HG02870 (cell line): Measurements from ENCODE around the gene KIFAP3.
"Not testable (repeated sequence)": the region's sequence is repeated elsewhere in the genome, so short reads cannot be mapped to it uniquely, and the experiment has no call there.

ENCODE experiments used
- ATAC-seq: cut with Tn5 transposase; IDR thresholded peaks from one replicate; pipeline ENCODE4 v1.9.1; 2021; ENCODE audit warnings: mild to moderate bottlenecking, moderate library complexity; ENCODE audit not compliant: unreplicated experiment

The KIFAP3 gene

DNA sequence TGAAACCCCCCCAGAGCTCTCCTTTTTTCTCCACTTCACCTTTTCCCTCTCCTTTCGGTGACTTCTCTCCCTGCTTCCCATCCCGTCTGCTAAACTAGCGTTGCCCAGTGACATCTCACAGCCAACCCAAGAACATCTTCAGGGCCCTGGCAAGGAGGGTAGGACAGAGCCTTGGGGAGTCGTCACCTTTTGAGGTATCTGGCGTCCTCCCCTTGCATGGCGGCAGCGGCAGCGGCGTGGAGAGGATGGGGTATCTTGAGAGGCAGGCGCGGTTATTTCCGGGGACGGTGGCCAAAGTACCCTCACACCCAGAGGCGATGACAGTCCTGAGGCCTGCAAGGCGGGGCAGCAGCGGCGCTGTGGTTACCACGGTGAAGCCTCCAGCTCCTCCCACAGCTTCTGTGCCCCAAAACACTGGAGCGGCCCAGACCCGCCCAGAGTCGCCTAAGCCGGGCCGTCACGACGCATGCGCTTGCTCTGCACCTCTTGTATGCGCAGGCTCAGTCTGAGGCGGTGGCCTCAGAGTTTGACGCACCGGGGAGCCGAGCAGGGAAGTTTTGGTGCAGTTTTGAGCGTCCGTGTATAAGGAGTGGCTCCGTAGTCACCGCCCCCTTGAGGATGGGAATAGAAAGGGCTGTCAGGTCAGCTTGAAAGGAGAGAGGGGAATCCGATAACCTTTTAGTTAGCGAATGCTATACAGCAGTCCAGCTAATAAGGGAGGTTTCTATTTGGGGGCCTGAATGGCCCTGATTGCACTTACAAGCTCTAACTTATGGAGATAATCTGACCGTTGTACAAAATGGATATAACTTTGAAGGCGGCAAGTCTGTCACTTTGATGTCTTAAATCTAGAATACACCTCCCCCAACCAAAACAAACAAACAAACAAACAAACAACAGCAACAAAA lies at the start of gene KIFAP3:
Gene KIFAP3, minus strand, starts transcription at position 446 of the 908 bp plus-strand sequence. Its CDS starts 228 bp downstream, at position 218.
- peak; percentile 98 for ATAC-seq

DNA sequence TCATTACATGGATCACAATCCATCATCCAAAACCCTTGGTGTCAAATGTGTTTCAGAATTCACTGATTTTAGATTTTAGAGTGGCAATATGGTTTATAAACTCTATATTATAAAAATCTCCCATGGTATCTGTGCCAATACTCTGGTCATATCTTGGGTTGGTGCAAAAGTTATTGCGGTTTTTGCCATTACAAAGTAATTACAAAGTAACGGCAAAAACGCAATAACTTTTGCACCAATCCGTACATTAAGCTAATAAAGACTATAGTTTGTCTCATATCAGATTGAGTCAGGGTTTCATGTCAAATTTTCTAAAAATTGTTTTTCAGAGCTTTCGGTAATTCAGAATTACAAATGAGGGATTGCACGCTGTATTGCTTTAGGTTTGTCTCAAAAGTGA lies 47.9 kb upstream of the KIFAP3 start:
- ATAC-seq: no peak

DNA sequence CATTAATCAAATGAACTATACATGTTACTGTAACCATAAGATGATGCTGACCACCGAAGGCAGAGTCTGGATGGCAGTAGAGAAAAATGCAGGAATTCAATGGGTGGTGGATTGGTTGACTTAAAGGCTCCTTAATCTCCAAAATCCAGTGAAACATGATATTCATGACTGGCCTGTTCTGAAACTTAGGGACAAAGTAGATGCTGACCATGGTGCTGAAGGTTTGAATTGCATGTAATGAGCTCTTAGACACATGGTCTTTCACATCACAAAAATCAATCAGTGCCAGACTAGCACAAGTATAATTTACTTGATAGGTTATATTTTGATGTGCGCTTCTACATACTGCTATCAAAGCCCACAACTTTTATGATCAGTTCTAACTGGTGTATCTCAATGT lies 40.4 kb upstream of the KIFAP3 start:
- no peak for ATAC-seq

DNA sequence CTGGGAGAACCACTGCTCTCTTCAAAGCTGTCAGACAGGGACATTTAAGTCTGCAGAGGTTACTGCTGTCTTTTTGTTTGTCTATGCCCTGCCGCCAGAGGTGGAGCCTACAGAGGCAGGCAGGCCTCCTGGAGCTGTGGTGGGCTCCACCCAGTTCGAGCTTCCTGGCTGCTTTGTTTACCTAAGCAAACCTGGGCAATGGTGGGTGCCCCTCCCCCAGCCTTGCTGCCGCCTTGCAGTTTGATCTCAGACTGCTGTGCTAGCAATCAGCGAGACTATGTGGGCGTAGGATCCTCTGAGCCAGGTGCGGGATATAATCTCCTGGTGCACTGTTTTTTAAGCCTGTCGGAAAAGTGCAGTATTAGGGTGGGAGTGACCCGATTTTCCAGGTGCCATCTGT lies 38.6 kb upstream of the KIFAP3 start:
- not testable (repeated sequence) for ATAC-seq

DNA sequence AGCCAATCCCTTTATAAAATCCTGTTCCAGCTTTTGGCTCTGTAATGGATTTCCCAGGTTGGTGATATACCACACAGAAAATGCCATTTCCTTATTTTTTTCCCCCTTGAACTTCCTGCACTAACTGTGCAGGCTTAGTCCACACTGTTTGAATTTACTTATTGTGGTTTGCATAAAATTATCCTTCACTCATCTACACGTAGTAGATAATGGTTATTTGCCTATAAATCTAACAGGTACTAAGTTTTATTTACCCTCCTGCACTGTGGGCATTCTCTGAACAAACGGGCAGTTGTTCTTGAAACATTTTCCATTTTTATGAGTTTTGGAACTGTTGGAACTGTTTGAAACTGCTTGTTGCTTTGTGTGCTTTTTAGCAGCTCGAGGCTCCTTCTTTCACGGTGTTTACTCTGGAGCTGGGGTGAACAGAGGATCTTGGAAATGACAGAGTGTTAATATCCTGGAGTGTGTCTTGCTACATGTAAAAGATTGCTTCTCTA lies 23.0 kb upstream of the KIFAP3 start:
- ATAC-seq: no peak

DNA sequence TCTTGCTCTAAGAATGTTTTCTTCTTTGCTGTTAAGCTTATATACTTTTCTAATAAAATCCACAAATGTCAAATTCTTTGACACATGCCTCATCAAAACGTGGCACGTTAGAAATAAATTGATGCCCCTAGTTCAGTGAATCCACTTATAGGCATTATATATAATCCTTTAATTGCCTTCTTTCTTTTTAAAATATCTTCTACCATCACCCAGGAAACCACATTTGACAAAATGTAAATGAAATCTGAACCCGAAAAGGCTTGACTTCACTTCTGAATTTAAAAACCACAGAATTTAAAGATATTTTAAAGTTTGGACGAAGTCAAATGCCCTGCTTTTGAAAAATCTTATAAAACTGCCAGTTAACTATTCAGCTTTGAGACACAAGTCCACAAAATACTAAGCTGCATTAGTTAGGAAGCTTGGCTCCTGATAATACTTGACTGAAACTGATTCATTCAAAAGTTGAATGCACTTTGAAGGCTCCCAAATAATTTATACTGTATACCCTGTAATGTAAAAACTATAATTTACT lies 22.4 kb upstream of the KIFAP3 start:
- no peak for ATAC-seq

DNA sequence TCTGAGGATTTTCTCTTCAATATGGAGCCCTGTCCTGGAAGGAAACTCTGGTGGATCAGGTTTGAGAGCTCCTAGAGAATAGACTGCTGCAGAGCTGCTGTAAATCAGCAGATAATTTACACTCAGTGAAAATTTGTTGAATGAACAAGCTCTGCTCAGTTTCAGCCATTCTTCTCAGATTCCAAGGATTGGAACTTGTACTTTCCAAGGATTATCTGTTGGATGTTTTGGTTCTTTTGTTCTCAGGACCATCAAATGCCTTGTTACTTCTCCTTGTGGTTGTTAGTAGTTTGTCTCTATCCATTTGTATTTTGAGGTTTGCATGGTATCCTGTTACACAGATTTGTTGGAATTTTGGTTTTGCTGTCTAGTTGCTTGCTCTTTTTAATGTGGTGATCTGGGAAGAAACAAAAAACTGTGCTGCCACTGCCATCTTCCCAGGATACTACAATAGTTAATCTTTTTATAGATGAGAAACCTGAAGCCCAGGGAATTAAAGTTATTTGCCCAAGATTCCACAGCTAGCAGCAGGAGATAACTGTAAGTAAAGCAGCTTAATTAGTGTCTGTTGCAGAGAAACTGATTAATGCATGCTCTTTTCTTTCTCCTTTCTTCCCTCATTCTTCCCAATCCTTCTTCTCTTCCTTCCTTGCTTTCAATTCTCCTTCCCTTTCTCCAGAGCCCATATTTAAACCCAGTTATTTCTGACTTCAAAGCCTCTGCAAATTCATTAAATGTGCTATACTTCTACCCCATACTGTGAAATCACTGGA lies 21.7 kb upstream of the KIFAP3 start:
- ATAC-seq: no peak

DNA sequence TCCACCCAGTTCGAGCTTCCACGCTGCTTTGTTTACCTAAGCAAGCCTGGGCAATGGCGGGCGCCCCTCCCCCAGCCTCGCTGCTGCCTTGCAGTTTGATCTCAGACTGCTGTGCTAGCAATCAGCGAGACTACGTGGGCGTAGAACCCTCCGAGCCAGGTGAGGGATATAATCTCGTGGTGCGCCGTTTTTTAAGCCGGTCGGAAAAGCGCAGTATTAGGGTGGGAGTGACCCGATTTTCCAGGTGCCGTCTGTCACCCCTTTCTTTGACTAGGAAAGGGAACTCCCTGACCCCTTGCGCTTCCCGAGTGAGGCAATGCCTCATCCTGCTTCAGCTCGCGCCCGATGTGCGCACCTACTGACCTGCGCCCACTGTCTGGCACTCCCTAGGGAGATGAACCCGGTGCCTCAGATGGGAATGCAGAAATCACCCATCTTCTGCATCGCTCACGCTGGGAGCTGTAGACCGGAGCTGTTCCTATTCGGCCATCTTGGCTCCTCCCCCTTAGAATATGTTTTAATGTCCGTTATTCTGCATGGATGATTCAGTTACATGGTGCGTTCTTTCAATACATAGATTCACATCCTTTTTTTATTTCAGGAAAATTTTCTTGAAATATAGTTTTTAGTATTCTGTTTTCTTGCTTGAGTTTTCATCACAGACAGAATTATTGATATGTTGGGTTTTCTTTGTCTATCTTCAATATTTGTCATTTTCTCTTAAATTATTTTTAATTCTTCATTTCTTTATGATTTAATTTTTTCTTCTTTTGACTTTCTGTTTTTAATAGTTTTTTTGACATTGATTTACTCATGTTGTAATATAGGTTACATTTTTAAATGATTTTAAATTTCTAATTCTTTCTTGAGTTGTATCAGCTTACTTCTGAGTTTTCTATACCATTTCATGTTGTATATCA lies 20.5 kb upstream of the KIFAP3 start:
- ATAC-seq: not testable (repeated sequence)

DNA sequence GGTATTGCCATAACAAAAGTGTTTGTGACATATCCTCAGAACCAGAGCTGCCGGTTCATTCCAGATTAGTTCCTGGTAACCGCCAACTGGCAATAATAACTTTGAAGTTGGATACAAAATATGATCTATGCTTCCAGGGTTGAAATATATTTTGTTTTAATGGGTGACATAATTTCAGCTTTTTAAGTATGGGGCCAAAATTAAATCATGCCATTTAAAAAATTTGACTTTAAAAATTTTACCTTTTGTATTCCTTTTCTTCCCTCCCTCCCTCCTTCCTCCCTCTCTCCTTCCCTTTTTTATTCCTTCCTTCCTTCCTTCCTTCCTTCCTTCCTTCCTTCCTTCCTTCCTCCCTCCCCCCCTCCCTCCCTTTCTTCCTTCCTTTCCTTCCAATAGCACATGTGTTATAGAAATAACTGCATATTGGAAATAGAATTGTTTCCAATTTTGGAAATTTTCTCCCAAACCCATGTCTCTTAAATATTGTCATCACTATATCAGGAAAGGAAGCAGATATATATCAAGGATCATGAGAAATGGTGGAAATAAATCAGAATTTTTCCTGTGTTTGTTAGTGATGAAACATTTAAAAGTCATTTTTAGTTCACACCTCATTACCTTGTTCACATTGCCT lies 12.0 kb upstream of the KIFAP3 start:
- no peak for ATAC-seq

DNA sequence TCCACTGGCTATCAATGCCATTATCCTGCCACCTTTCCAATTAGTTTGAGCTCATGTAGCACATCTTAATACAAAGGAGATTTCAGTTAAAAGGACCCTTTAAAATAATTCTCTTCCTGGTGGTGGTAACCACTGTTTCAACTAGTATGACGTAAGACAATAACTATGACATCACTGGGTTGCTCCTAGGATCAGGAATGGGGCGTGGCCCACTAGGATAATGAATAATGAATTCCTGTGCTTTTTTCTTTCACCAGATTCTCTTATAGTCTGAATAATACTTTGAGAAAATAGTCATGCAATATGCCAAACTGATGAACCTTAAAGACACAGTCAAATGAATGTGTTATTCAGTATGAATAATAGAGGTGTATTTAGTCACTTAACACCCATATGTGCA lies 10.6 kb upstream of the KIFAP3 start:
- no peak for ATAC-seq

DNA sequence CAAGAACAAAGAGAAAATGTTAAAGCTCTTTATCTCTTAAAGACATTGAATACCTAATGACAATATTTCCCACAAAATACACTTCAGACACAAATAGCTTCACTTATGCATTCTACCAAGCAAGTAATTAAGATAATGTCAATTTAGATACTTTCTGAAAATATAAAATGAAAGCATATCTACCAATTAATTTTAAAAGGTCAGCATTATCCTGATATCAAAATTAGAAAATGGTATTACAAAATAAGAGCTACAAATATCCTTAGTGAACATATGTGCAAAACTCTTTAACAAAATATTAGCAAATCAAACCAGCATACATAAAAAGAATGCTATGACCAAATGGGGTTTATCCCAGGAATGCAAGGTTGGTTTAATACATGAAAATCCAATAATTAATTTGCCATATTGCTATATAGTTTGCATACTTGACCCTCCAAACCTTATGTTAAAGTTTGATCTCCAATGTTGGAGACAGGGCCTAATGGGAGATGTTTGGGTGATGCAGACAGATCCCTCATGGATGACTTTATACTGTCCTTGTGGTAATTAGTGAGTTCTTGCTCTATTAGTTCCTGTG lies 4.2 kb upstream of the KIFAP3 start:
- no peak for ATAC-seq

DNA sequence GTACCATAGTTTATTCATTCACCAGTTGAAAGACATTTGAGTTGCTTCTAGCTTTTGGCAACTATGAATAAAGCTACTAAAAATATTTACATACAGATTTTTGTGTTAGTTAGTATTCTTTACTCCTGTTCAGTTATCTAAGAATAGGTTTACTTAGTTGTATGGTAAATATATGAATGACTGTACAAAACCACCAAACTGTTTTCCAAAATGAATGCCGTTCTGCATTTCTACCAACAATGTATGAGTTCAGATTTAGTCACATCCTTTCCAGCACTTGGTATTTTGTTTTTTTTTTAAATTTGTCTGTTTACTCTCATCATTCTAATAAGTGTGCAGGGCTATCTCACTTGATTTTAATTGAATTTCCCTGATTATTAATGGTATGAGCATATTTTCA lies 3.4 kb upstream of the KIFAP3 start:
- ATAC-seq: no peak

DNA sequence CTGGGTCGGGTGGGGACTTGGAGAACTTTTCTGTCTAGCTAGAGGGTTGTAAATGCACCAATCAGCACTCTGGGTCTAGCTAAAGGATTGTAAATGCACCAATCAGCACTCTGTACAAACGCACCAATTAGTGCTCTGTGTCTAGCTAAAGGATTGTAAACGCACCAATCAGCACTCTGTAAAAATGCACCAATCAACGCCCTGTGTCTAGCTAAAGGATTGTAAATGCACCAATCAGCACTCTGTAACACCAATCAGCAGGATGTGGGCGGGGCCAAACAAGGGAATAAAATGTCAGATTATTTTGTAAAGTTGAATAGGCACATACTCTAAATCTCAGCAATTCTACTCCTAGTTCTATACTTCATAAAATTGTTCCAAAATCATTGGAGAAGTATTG lies 2.5 kb upstream of the KIFAP3 start:
- not testable (repeated sequence) for ATAC-seq

DNA sequence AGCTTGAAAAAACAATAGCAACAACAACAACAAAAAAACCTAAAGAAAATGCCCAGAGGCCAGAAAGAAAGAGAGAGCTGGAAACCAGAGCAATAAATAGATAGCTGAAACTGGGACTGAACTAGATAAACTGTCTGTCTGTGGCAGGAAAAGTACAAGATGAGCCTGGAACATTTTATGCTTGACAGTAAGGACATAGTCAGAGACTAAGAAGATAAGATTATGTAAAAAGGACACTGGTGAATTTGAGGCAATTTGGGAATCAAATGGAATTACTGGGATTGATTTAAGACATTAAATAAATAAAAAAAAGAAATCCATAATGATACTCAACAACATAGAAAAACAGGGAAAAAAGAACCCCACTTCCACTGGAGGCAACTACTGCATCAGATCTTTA lies 1.7 kb upstream of the KIFAP3 start:
- ATAC-seq: no peak

DNA sequence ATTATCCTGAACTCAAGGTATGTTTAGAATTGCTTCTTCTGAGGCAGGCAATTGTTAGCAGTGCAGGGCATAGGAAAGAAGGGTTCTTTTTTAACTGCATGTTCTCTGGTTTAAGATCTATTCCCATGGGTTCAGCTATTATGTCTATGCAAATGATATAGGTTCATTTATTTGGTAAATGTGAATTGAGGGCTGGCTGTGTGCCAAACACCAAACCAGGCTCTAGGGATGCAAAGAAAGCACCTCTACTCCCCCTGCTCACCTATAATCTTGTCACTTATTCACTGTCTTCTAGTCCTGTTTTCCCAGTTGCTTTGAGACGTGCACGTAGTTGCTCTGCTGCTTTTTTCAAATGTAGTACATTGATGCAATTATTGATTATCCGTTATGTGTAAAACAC lies 691 bp upstream of the KIFAP3 start:
- ATAC-seq: no peak

DNA sequence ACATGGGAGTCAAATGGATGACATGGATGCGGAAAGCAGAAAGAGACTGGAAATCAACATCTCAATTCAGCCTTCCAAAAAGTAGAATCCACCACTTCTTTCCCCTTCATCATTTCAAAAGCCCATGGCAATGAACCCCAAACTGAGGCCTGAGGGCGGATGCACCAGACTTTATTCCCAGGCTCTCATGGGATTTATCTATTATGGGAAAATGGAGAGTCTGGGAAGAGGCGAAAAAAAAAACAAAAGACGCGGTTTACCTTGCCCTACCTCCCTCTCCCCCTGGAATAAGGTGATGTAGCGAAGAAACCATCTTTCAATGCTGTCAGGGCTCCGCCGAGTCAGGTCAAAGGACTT lies 624 bp downstream of the KIFAP3 start:
- no peak for ATAC-seq

DNA sequence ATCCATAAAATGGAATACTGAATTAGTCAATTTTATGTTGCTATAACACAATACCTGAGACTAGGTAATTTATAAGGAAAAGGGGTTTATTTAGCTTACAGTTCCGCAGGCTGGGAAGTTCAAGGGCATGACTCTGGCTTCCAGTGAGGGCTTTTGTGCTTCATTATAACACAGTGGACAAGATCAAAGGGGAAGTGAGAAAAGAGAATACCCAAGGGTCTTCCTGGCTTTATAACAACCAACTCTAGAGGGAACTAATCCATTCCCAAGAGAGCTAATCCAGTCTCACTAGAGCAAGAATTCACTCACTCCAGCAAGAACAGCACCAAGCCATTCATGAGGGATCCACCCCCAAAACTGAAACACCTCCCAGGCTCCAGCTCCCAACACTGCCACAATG lies 3.1 kb downstream of the KIFAP3 start:
- no peak for ATAC-seq

DNA sequence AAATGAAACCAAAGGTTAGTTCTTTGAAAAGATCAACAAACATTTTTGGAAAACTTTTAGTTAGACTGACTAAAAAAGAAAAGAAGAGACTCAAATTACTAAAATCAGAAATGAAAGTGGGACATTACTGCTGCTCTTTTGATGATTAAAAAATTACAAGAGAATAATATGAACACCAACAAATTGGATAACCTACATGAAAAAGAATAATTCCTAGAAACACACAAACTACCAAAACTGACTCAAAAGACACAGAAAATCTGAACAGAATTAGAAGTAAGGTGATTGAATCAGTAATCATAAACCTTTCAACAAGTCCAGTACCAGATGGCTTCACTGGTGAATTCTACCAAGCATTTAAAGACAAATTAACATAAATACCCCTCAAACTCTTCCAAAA lies 5.6 kb downstream of the KIFAP3 start:
- ATAC-seq: no peak

DNA sequence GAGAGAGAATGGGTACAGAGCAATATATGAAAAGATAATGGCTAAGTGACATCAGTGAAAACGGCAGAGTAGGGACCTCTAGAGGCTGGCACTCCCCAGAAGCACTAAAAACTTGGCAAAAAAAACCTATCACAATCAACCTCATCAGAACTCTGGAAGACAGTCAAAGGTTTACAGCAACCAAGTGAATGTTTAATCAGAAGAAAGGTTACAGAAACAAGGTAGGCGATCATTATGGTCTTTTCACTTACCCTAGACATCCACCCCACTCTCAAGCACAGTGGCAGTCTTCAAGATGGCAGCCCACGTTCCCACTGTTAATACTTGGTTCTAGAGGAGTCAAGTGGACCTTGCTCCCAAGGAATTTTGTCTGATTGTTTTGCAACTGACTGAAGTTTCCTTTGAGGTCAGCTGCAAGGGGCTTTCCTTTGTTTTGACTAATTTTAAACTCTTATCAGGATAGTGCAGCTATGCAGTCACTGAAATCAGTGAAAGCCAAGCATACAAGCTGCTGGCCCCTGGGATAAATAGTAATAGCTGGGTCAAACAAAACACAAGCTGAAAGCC lies 7.2 kb downstream of the KIFAP3 start:
- no peak for ATAC-seq
